ENCODE data around the gene BPIFB3.
"Not testable (repeated sequence)": the region's sequence is repeated elsewhere in the genome, so short reads cannot be mapped to it uniquely, and the experiment has no call there.

Gene BPIFB3

GRCh38 chr20:33030569-33030968 lies 23.1 kb upstream of the BPIFB3 start:
- no peak for DNase-seq

- no peak for DNase-seq
These were observed 22.2 kb upstream of the BPIFB3 start, which contains the start of gene BPIFB6 for GRCh38 chr20:33031531-33031930. BPIFB6 (plus strand) TSS chr20:33031648; CDS start chr20:33031648, 0 bp downstream.

- DNase-seq = no peak
These were observed 21.1 kb upstream of the BPIFB3 start for GRCh38 chr20:33032555-33032954.

GRCh38 chr20:33033381-33033780 lies 20.3 kb upstream of the BPIFB3 start:
- no peak for DNase-seq

- no peak for DNase-seq
These were observed 19.6 kb upstream of the BPIFB3 start for GRCh38 chr20:33034115-33034514.

GRCh38 chr20:33034901-33035492 lies 18.7 kb upstream of the BPIFB3 start:
- DNase-seq = no peak

GRCh38 chr20:33037456-33037855 lies 16.2 kb upstream of the BPIFB3 start:
- DNase-seq = no peak

- no peak for DNase-seq
These were observed 15.5 kb upstream of the BPIFB3 start for GRCh38 chr20:33038243-33038642.

- no peak for DNase-seq
These were observed 11.3 kb upstream of the BPIFB3 start for GRCh38 chr20:33042430-33042829.

GRCh38 chr20:33042983-33043730 lies 10.5 kb upstream of the BPIFB3 start:
- no peak for DNase-seq

- DNase-seq = no peak
These were observed 9.9 kb upstream of the BPIFB3 start for GRCh38 chr20:33043731-33044181.

GRCh38 chr20:33045129-33045721 lies 8.5 kb upstream of the BPIFB3 start:
- not testable (repeated sequence) for DNase-seq

GRCh38 chr20:33046412-33046811 lies 7.3 kb upstream of the BPIFB3 start:
- DNase-seq = no peak

- DNase-seq = no peak
These were observed 2.4 kb upstream of the BPIFB3 start for GRCh38 chr20:33051333-33051732.

GRCh38 chr20:33054381-33054780 lies 678 bp downstream of the BPIFB3 start:
- no peak for DNase-seq

GRCh38 chr20:33054791-33055190 lies 1.1 kb downstream of the BPIFB3 start:
- no peak for DNase-seq

GRCh38 chr20:33059136-33059535 lies 5.4 kb downstream of the BPIFB3 start:
- DNase-seq = no peak

- no peak for DNase-seq
These were observed 6.2 kb downstream of the BPIFB3 start for GRCh38 chr20:33059741-33060390.

GRCh38 chr20:33061658-33062028 lies 7.9 kb downstream of the BPIFB3 start:
- no peak for DNase-seq

GRCh38 chr20:33062105-33062824 lies 8.6 kb downstream of the BPIFB3 start:
- DNase-seq = no peak

- DNase-seq = no peak
These were observed 9.1 kb downstream of the BPIFB3 start for GRCh38 chr20:33062825-33063149.

GRCh38 chr20:33063271-33063670 lies 9.6 kb downstream of the BPIFB3 start:
- DNase-seq = no peak
